ENCODE results near the gene PLA2G2D. TPM values are rescaled to one million over a fixed set of nuclear protein-coding genes. Genes with fewer than 3 reads are reported as not detected.
A peak's percentile ranks its signal among the peaks of the same experiment; 100 is the strongest.

Gene PLA2G2D
- total and polyA plus RNA-seq, 10 of the 15 experiments (the other 5 are each of a cell fraction or from before 2014, with no cell fraction given): 0.06 to 0.38 (median 0.16) TPM; not detected in 2

- TF ChIP-seq PBX3 (IDR thresholded peaks at IDR 0.05; ENCODE audit: insufficient replicate concordance, low read depth, low read length) (peak; percentile 52), TCF7 (IDR thresholded peaks at IDR 0.05; ENCODE audit: borderline replicate concordance) (no peak), ETV6 (conservative IDR thresholded peaks at IDR 0.05 in 1 of 2, IDR thresholded peaks at IDR 0.05 in 1 of 2; ENCODE audit: borderline replicate concordance in 1 of 2, low read depth in 1 of 2) (no peak), ZBTB4 (CRISPR knock-in tag; IDR thresholded peaks at IDR 0.05) (no peak), EGR1 (IDR thresholded peaks at IDR 0.05; ENCODE audit: borderline replicate concordance in 1 of 2, low read depth in 2 of 2, low read length in 2 of 2) (no peak), E2F4 (IDR thresholded peaks at IDR 0.05; ENCODE audit: low read depth, low read length) (no peak), RELB (IDR thresholded peaks at IDR 0.05; ENCODE audit: low read depth) (no peak), TCF3 (IDR thresholded peaks at IDR 0.05; ENCODE audit: borderline replicate concordance, insufficient read depth, low read depth, low read length) (0 out of 2 replicates have a peak, but pooled peaks have one; percentile 17), BACH1 (IDR thresholded peaks at IDR 0.05; ENCODE audit: borderline replicate concordance) (no peak), MEF2B (IDR thresholded peaks at IDR 0.05; ENCODE audit: partially characterized antibody, poor library complexity, severe bottlenecking) (no peak), KAT2A (conservative IDR thresholded peaks at IDR 0.05; ENCODE audit: control insufficient read depth, low read depth, low read length) (no peak)
- TF ChIP-seq, protein P1, sequence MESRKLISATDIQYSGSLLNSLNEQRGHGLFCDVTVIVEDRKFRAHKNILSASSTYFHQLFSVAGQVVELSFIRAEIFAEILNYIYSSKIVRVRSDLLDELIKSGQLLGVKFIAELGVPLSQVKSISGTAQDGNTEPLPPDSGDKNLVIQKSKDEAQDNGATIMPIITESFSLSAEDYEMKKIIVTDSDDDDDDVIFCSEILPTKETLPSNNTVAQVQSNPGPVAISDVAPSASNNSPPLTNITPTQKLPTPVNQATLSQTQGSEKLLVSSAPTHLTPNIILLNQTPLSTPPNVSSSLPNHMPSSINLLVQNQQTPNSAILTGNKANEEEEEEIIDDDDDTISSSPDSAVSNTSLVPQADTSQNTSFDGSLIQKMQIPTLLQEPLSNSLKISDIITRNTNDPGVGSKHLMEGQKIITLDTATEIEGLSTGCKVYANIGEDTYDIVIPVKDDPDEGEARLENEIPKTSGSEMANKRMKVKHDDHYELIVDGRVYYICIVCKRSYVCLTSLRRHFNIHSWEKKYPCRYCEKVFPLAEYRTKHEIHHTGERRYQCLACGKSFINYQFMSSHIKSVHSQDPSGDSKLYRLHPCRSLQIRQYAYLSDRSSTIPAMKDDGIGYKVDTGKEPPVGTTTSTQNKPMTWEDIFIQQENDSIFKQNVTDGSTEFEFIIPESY (IDR thresholded peaks at IDR 0.05): no peak
- TF ChIP-seq, protein P2, sequence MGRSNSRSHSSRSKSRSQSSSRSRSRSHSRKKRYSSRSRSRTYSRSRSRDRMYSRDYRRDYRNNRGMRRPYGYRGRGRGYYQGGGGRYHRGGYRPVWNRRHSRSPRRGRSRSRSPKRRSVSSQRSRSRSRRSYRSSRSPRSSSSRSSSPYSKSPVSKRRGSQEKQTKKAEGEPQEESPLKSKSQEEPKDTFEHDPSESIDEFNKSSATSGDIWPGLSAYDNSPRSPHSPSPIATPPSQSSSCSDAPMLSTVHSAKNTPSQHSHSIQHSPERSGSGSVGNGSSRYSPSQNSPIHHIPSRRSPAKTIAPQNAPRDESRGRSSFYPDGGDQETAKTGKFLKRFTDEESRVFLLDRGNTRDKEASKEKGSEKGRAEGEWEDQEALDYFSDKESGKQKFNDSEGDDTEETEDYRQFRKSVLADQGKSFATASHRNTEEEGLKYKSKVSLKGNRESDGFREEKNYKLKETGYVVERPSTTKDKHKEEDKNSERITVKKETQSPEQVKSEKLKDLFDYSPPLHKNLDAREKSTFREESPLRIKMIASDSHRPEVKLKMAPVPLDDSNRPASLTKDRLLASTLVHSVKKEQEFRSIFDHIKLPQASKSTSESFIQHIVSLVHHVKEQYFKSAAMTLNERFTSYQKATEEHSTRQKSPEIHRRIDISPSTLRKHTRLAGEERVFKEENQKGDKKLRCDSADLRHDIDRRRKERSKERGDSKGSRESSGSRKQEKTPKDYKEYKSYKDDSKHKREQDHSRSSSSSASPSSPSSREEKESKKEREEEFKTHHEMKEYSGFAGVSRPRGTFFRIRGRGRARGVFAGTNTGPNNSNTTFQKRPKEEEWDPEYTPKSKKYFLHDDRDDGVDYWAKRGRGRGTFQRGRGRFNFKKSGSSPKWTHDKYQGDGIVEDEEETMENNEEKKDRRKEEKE (IDR thresholded peaks at IDR 0.05): no peak
Observed at GRCh38 chr1:20165522-20165951, 46.2 kb upstream of the PLA2G2D start (continued).
